Stimulated activated CD8-positive, alpha-beta memory T cell treated with anti-CD3 and anti-CD28 coated beads, Interleukin-12 subunit alpha, Interleukin-12 subunit beta, amount 100 ng/mL, for 24 hours (primary cell): ENCODE measurements around the gene IDH3G.
A peak's percentile ranks its signal among the peaks of the same experiment; 100 is the strongest.
"Not testable (repeated sequence)": the region's sequence is repeated elsewhere in the genome, so short reads cannot be mapped to it uniquely, and the experiment has no call there.

Source experiments
- DNase-seq: peaks from one replicate; pipeline ENCODE4 v3.0.0-alpha.2; 2020; ENCODE audit errors: extremely low read depth

Gene IDH3G

GRCh38 chrX:153794018-153794896 is at the start of gene IDH3G, which contains the start of gene SSR4:
Gene IDH3G (minus strand): TSS chrX:153794375. CDS start chrX:153794326, 49 bp downstream.
Gene SSR4 (plus strand): TSS chrX:153794668. CDS start chrX:153794688, 20 bp downstream.
- DNase-seq = peak; percentile 69

- DNase-seq = no peak
These were observed 42.7 kb upstream of the IDH3G start for GRCh38 chrX:153836921-153837320.

GRCh38 chrX:153832728-153833127 is 38.6 kb upstream of the IDH3G start:
- no peak for DNase-seq

- no peak for DNase-seq
These were observed 37.4 kb upstream of the IDH3G start for GRCh38 chrX:153831429-153832150.

GRCh38 chrX:153830640-153831428 is 36.7 kb upstream of the IDH3G start:
- no peak for DNase-seq

GRCh38 chrX:153829799-153830639 is 35.8 kb upstream of the IDH3G start, which contains the start of gene PDZD4:
Gene PDZD4 (minus strand): TSS chrX:153830544. CDS start chrX:153830298, 246 bp downstream.
- DNase-seq = no peak

GRCh38 chrX:153829549-153829798 is 35.3 kb upstream of the IDH3G start:
- no peak for DNase-seq

GRCh38 chrX:153828723-153829548 is 34.8 kb upstream of the IDH3G start:
- no peak for DNase-seq

GRCh38 chrX:153828308-153828707 is 34.1 kb upstream of the IDH3G start:
- DNase-seq = no peak

GRCh38 chrX:153827903-153828302 is 33.7 kb upstream of the IDH3G start:
- no peak for DNase-seq

- no peak for DNase-seq
These were observed 32.8 kb upstream of the IDH3G start for GRCh38 chrX:153827016-153827415.

GRCh38 chrX:153825042-153825441 is 30.9 kb upstream of the IDH3G start:
- DNase-seq = no peak

- no peak for DNase-seq
These were observed 30.2 kb upstream of the IDH3G start for GRCh38 chrX:153824348-153824747.

GRCh38 chrX:153821066-153821465 is 26.9 kb upstream of the IDH3G start:
- no peak for DNase-seq

- DNase-seq = no peak
These were observed 26.4 kb upstream of the IDH3G start for GRCh38 chrX:153820601-153821000.

- no peak for DNase-seq
These were observed 25.3 kb upstream of the IDH3G start for GRCh38 chrX:153819384-153820040.

GRCh38 chrX:153818571-153819383 is 24.6 kb upstream of the IDH3G start:
- no peak for DNase-seq

GRCh38 chrX:153818064-153818463 is 23.9 kb upstream of the IDH3G start:
- DNase-seq = not testable (repeated sequence)
